Ovary (tissue), 3 donors: ENCODE results near the gene ARSI.

ENCODE experiments used
- EP300 ChIP-seq: sonication (generic); formaldehyde crosslinking; IDR thresholded peaks from one replicate; pipeline ENCODE4 v1.6.1; 2017; ENCODE audit warnings: antibody characterized with exemption
- POLR2A ChIP-seq: fragments of 450-650 bp; IDR thresholded peaks from one replicate; pipeline ENCODE4 v1.6.1; 2017; ENCODE audit warnings: antibody characterized with exemption, mild to moderate bottlenecking, moderate library complexity
- TF ChIP-seq, protein P1 (sequence below), 3 donors: fragments of 450-650 bp in 2 of 3; fragments of 200-600 bp in 1 of 3; IDR thresholded peaks; one replicate each; pipeline versions ENCODE4 v1.5.1 to v1.8.0; 2016 to 2022; ENCODE audit warnings: antibody characterized with exemption in 3 of 3, mild to moderate bottlenecking in 1 of 3
- donor health status: DM: no; HTN: no; CAD: no.

DNA sequence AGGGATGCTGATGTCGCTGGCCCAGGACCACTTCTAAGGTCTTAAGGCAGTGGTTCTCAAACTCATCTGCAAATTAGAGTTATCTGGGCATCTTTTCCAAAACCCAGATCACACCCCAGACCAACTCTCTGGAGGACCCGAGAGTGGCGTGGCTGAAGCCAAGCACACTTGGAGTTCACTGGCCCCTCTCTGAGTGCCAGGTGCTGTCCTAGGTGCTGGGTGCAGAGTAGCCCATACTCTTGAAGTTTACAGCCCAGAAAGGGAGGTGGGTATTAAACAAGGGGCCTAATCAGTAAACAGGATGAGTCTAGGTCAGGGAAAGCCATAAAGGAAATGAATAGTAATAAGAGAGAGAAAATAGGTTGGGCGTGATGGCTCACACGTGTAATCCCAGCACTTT lies 30.8 kb downstream of the ARSI start:
- TF ChIP-seq, protein P1, sequence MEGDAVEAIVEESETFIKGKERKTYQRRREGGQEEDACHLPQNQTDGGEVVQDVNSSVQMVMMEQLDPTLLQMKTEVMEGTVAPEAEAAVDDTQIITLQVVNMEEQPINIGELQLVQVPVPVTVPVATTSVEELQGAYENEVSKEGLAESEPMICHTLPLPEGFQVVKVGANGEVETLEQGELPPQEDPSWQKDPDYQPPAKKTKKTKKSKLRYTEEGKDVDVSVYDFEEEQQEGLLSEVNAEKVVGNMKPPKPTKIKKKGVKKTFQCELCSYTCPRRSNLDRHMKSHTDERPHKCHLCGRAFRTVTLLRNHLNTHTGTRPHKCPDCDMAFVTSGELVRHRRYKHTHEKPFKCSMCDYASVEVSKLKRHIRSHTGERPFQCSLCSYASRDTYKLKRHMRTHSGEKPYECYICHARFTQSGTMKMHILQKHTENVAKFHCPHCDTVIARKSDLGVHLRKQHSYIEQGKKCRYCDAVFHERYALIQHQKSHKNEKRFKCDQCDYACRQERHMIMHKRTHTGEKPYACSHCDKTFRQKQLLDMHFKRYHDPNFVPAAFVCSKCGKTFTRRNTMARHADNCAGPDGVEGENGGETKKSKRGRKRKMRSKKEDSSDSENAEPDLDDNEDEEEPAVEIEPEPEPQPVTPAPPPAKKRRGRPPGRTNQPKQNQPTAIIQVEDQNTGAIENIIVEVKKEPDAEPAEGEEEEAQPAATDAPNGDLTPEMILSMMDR (IDR thresholded peaks at IDR 0.05): no peak
- TF ChIP-seq EP300 (no peak), POLR2A (no peak)
